HG03571 (cell line): Measurements from ENCODE around the gene TUBAL3.

Experiments
- ATAC-seq: cut with Tn5 transposase; IDR thresholded peaks from one replicate; pipeline ENCODE4 v1.9.1; 2021; ENCODE audit not compliant: unreplicated experiment

The TUBAL3 gene

GRCh38 chr10:5343979-5344378 lies 60.6 kb downstream of the TUBAL3 start:
- no peak for ATAC-seq

GRCh38 chr10:5343561-5343960 lies 61.1 kb downstream of the TUBAL3 start:
- no peak for ATAC-seq
